Measurements from ENCODE around the gene CD53.

The CD53 gene

GRCh38 chr1:110916274-110916668 is 43.3 kb downstream of the CD53 start:
- TF ChIP-seq PPARA (CRISPR knock-in tag; IDR thresholded peaks at IDR 0.05; ENCODE audit: borderline replicate concordance) (no peak), ESRRG (CRISPR knock-in tag; IDR thresholded peaks at IDR 0.05) (no peak), ZC3H10 (CRISPR knock-in tag; IDR thresholded peaks at IDR 0.05) (no peak), TSHZ2 (CRISPR knock-in tag; IDR thresholded peaks at IDR 0.05) (no peak), ZNF8 (CRISPR knock-in tag; IDR thresholded peaks at IDR 0.05) (no peak), SNAI2 (CRISPR knock-in tag; IDR thresholded peaks at IDR 0.05) (no peak), RARB (CRISPR knock-in tag; IDR thresholded peaks at IDR 0.05) (no peak)
- no peak for ATAC-seq

- ATAC-seq = peak; percentile 78
- no peak for TF ChIP-seq TCF4 (CRISPR knock-in tag; IDR thresholded peaks at IDR 0.05; ENCODE audit: borderline replicate concordance)
- TF ChIP-seq ZFP3 (CRISPR knock-in tag; IDR thresholded peaks at IDR 0.05) = no peak
- TF ChIP-seq ZNF565 (CRISPR knock-in tag; conservative IDR thresholded peaks at IDR 0.05; ENCODE audit: low read depth) = no peak
- no peak for TF ChIP-seq CREB5 (CRISPR knock-in tag; IDR thresholded peaks at IDR 0.05; ENCODE audit: low read depth)
- TF ChIP-seq SNAI2 (CRISPR knock-in tag; IDR thresholded peaks at IDR 0.05) = no peak
- no peak for TF ChIP-seq ARNTL (CRISPR knock-in tag; IDR thresholded peaks at IDR 0.05; ENCODE audit: borderline replicate concordance, low read depth)
- TF ChIP-seq PATZ1 (CRISPR knock-in tag; IDR thresholded peaks at IDR 0.05; ENCODE audit: borderline replicate concordance) = no peak
- TF ChIP-seq TSHZ2 (CRISPR knock-in tag; IDR thresholded peaks at IDR 0.05) = no peak
- no peak for TF ChIP-seq ESRRG (CRISPR knock-in tag; IDR thresholded peaks at IDR 0.05)
- no peak for TF ChIP-seq GLIS3 (CRISPR knock-in tag; IDR thresholded peaks at IDR 0.05)
- no peak for TF ChIP-seq RARB (CRISPR knock-in tag; IDR thresholded peaks at IDR 0.05)
These were observed 43.8 kb downstream of the CD53 start for GRCh38 chr1:110916669-110917306.

GRCh38 chr1:110918016-110918415 is 45.1 kb downstream of the CD53 start:
- ATAC-seq = no peak
- TF ChIP-seq TOX (CRISPR knock-in tag; IDR thresholded peaks at IDR 0.05; ENCODE audit: borderline replicate concordance) (no peak), BACH2 (CRISPR knock-in tag; IDR thresholded peaks at IDR 0.05; ENCODE audit: borderline replicate concordance) (no peak), CREB5 (CRISPR knock-in tag; IDR thresholded peaks at IDR 0.05; ENCODE audit: low read depth) (no peak), GLIS3 (CRISPR knock-in tag; IDR thresholded peaks at IDR 0.05) (no peak), PPARA (CRISPR knock-in tag; IDR thresholded peaks at IDR 0.05; ENCODE audit: borderline replicate concordance) (no peak), ZC3H10 (CRISPR knock-in tag; IDR thresholded peaks at IDR 0.05) (no peak), POU6F1 (CRISPR knock-in tag; IDR thresholded peaks at IDR 0.05; ENCODE audit: borderline replicate concordance, low read depth) (no peak), OSR1 (CRISPR knock-in tag; IDR thresholded peaks at IDR 0.05) (no peak), ZNF565 (CRISPR knock-in tag; conservative IDR thresholded peaks at IDR 0.05; ENCODE audit: low read depth) (no peak), ESRRG (CRISPR knock-in tag; IDR thresholded peaks at IDR 0.05) (no peak), ISL1 (CRISPR knock-in tag; IDR thresholded peaks at IDR 0.05) (no peak), TSHZ2 (CRISPR knock-in tag; IDR thresholded peaks at IDR 0.05) (no peak), ZFP30 (CRISPR knock-in tag; IDR thresholded peaks at IDR 0.05) (no peak), ZFP3 (CRISPR knock-in tag; IDR thresholded peaks at IDR 0.05) (no peak), SNAI2 (CRISPR knock-in tag; IDR thresholded peaks at IDR 0.05) (no peak)
